Trophoblast cell (in vitro differentiated cells and primary cell): ENCODE measurements around the gene TCERG1L.

ENCODE experiments used
- DNase-seq, 2 donors: peaks; one replicate each; pipeline ENCODE4 v3.0.0-alpha.2; 2016
- H2AFZ ChIP-seq: 2 replicates; pipeline ENCODE4 v1.6.1; 2013; ENCODE audit warnings: low read length, moderate library complexity, mild to moderate bottlenecking; ENCODE audit not compliant: insufficient read depth, poor library complexity
- H2AK5ac ChIP-seq: 2 replicates; pipeline ENCODE4 v1.6.1; 2013; ENCODE audit warnings: mild to moderate bottlenecking, low read length
- H2BK120ac ChIP-seq: 2 replicates; pipeline ENCODE4 v1.6.1; 2013; ENCODE audit warnings: low read length, mild to moderate bottlenecking, moderate library complexity; ENCODE audit not compliant: insufficient read depth, poor library complexity
- H2BK12ac ChIP-seq: 2 replicates; pipeline ENCODE4 v1.6.1; 2013; ENCODE audit warnings: mild to moderate bottlenecking, low read length, moderate library complexity
- H2BK5ac ChIP-seq: 2 replicates; pipeline ENCODE4 v1.6.1; 2013; ENCODE audit warnings: low read length, low read depth, moderate library complexity, mild to moderate bottlenecking; ENCODE audit not compliant: poor library complexity
- H3K14ac ChIP-seq: 2 replicates; pipeline ENCODE4 v1.6.1; 2013; ENCODE audit warnings: mild to moderate bottlenecking, low read length
- H3K18ac ChIP-seq: 2 replicates; pipeline ENCODE4 v1.6.1; 2013; ENCODE audit warnings: mild to moderate bottlenecking, low read length
- H3K23ac ChIP-seq: 2 replicates; pipeline ENCODE4 v1.6.1; 2013; ENCODE audit warnings: low read length
- H3K27ac ChIP-seq: 2 replicates; pipeline ENCODE4 v1.5.1; 2013; ENCODE audit warnings: low read depth, mild to moderate bottlenecking, inconsistent platforms, low read length, moderate library complexity
- H3K27me3 ChIP-seq: 2 replicates; pipeline ENCODE4 v1.6.1; 2013; ENCODE audit warnings: inconsistent platforms, mild to moderate bottlenecking, low read length, moderate library complexity; ENCODE audit not compliant: insufficient read depth
- H3K36me3 ChIP-seq, 2 experiments: 1 replicate in 1 of 2; 2 replicates in 1 of 2; pipeline ENCODE4 v1.6.1; 2013; ENCODE audit warnings: low read length in 2 of 2, mild to moderate bottlenecking in 2 of 2, moderate library complexity in 1 of 2; ENCODE audit not compliant: insufficient read depth in 2 of 2, control insufficient read depth in 1 of 2
- H3K4ac ChIP-seq: 2 replicates; pipeline ENCODE4 v1.6.1; 2013; ENCODE audit warnings: low read depth, mild to moderate bottlenecking, low read length, moderate library complexity
- H3K4me1 ChIP-seq, 2 experiments: 1 replicate in 1 of 2; 2 replicates in 1 of 2; pipeline ENCODE4 v1.6.1; 2013; ENCODE audit warnings: low read length in 2 of 2, mild to moderate bottlenecking in 2 of 2, moderate library complexity in 1 of 2; ENCODE audit not compliant: insufficient read depth in 2 of 2, control insufficient read depth in 1 of 2
- H3K4me2 ChIP-seq: 2 replicates; pipeline ENCODE4 v1.6.1; 2013; ENCODE audit warnings: inconsistent platforms, mild to moderate bottlenecking, low read length, moderate library complexity
- H3K4me3 ChIP-seq: 2 replicates; pipeline ENCODE4 v1.5.1; 2013; ENCODE audit warnings: mild to moderate bottlenecking, low read depth, low read length, inconsistent platforms
- H3K79me1 ChIP-seq: one replicate; pipeline ENCODE4 v1.6.1; 2013; ENCODE audit warnings: low read length
- H3K79me2 ChIP-seq: 2 replicates; pipeline ENCODE4 v1.6.1; 2013; ENCODE audit warnings: low read length, mild to moderate bottlenecking; ENCODE audit not compliant: control insufficient read depth, insufficient read depth, poor library complexity
- H3K9ac ChIP-seq: 2 replicates; pipeline ENCODE4 v1.6.1; 2013; ENCODE audit warnings: mild to moderate bottlenecking, low read length
- H3K9me3 ChIP-seq: 2 replicates; pipeline ENCODE4 v1.6.1; 2013; ENCODE audit warnings: low read depth, mild to moderate bottlenecking, control low read depth, inconsistent platforms, low read length; ENCODE audit not compliant: insufficient read depth
- H4K12ac ChIP-seq: 2 replicates; pipeline ENCODE4 v1.6.1; 2013; ENCODE audit warnings: low read depth, mild to moderate bottlenecking, low read length, moderate library complexity
- H4K8ac ChIP-seq: 2 replicates; pipeline ENCODE4 v1.6.1; 2013; ENCODE audit warnings: low read depth, mild to moderate bottlenecking, low read length, moderate library complexity
- H4K91ac ChIP-seq: one replicate; pipeline ENCODE4 v1.6.1; 2013; ENCODE audit warnings: low read depth, mild to moderate bottlenecking, low read length, moderate library complexity
- WGBS: extraction: QIAGEN DNeasy Blood & Tissue Kit; methylation state at CpG from one replicate; pipeline ENCODE4 v1.1.7; 2013; ENCODE audit warnings: missing lambda C conversion rate; ENCODE audit not compliant: insufficient read length, insufficient coverage; ENCODE audit errors: extremely low coverage; 5-methylcytosine and 5-hydroxymethylcytosine counted together

Gene TCERG1L

GRCh38 chr10:131253931-131254858 lies 57.3 kb downstream of the TCERG1L start:
- Histone ChIP-seq H2AK5ac (no peak overlapping the region), H3K18ac (no peak overlapping the region), H3K23ac (no peak overlapping the region), H3K79me2 (no peaks in the 10 kb centered on the region), H3K27me3 (no peaks in the 10 kb centered on the region), H3K36me3 (peaks cover 0 to 4% of the 10 kb centered on the region in 2 experiments), H3K27ac (no peak overlapping the region), H2BK120ac (no peak overlapping the region), H3K14ac (no peak overlapping the region), H3K4me1 (peaks cover 15 to 17% of the 10 kb centered on the region in 2 experiments), H4K8ac (no peak overlapping the region), H3K4me2 (no peak overlapping the region), H3K9ac (no peak overlapping the region), H4K12ac (no peak overlapping the region), H2BK12ac (no peak overlapping the region), H2AFZ (no peak overlapping the region), H3K4ac (no peak overlapping the region), H3K79me1 (no peaks in the 10 kb centered on the region), H3K4me3 (no peak overlapping the region), H4K91ac (no peak overlapping the region), H2BK5ac (no peak overlapping the region), H3K9me3 (no peaks in the 10 kb centered on the region)
- no peak for DNase-seq
- WGBS, result no CpG with 5 or more reads among the region's 22 CpGs

GRCh38 chr10:131252567-131253276 lies 58.8 kb downstream of the TCERG1L start:
- no peak overlapping the region for H3K14ac ChIP-seq
- peaks cover 15 to 17% of the 10 kb centered on the region in 2 experiments for H3K4me1 ChIP-seq
- no CpG with 5 or more reads among the region's 21 CpGs for WGBS
- no peak overlapping the region for H4K91ac ChIP-seq
- no peak overlapping the region for H2AK5ac ChIP-seq
- H2BK5ac ChIP-seq, result no peak overlapping the region
- H3K23ac ChIP-seq, result no peak overlapping the region
- no peak overlapping the region for H3K18ac ChIP-seq
- no peak overlapping the region for H3K4ac ChIP-seq
- no peaks in the 10 kb centered on the region for H3K79me1 ChIP-seq
- peaks cover 3% of the 10 kb centered on the region for H3K9me3 ChIP-seq
- H3K27me3 ChIP-seq, result no peaks in the 10 kb centered on the region
- no peak overlapping the region for H2AFZ ChIP-seq
- H3K36me3 ChIP-seq, result peaks cover 0 to 4% of the 10 kb centered on the region in 2 experiments
- H4K8ac ChIP-seq, result no peak overlapping the region
- no peak overlapping the region for H4K12ac ChIP-seq
- no peak overlapping the region for H3K27ac ChIP-seq
- no peak overlapping the region for H2BK120ac ChIP-seq
- H3K9ac ChIP-seq, result no peak overlapping the region
- no peak overlapping the region for H2BK12ac ChIP-seq
- no peaks in the 10 kb centered on the region for H3K79me2 ChIP-seq
- no peak for DNase-seq
- no peak overlapping the region for H3K4me3 ChIP-seq
- H3K4me2 ChIP-seq, result no peak overlapping the region

GRCh38 chr10:131251146-131251541 lies 60.4 kb downstream of the TCERG1L start:
- peaks cover 0 to 4% of the 10 kb centered on the region in 2 experiments for H3K36me3 ChIP-seq
- H3K4me3 ChIP-seq, result no peak overlapping the region
- H3K27ac ChIP-seq, result no peak overlapping the region
- H3K9me3 ChIP-seq, result peaks cover 4% of the 10 kb centered on the region
- H2AK5ac ChIP-seq, result no peak overlapping the region
- H3K4me1 ChIP-seq, result peaks cover 15 to 17% of the 10 kb centered on the region in 2 experiments
- no peaks in the 10 kb centered on the region for H3K79me1 ChIP-seq
- no peak overlapping the region for H3K18ac ChIP-seq
- H4K8ac ChIP-seq, result no peak overlapping the region
- H2BK120ac ChIP-seq, result no peak overlapping the region
- H3K79me2 ChIP-seq, result no peaks in the 10 kb centered on the region
- H3K27me3 ChIP-seq, result no peaks in the 10 kb centered on the region
- H3K23ac ChIP-seq, result no peak overlapping the region
- H2BK12ac ChIP-seq, result no peak overlapping the region
- H3K4me2 ChIP-seq, result no peak overlapping the region
- no peak overlapping the region for H3K9ac ChIP-seq
- no peak overlapping the region for H2AFZ ChIP-seq
- no CpG with 5 or more reads among the region's 6 CpGs for WGBS
- no peak for DNase-seq
- no peak overlapping the region for H4K91ac ChIP-seq
- H3K4ac ChIP-seq, result no peak overlapping the region
- H3K14ac ChIP-seq, result no peak overlapping the region
- no peak overlapping the region for H4K12ac ChIP-seq
- no peak overlapping the region for H2BK5ac ChIP-seq

- H3K27ac ChIP-seq, result no peak overlapping the region
- H3K27me3 ChIP-seq, result no peaks in the 10 kb centered on the region
- no peak overlapping the region for H2BK5ac ChIP-seq
- H3K4me3 ChIP-seq, result no peak overlapping the region
- no peak overlapping the region for H2BK120ac ChIP-seq
- no peak overlapping the region for H3K23ac ChIP-seq
- H4K12ac ChIP-seq, result no peak overlapping the region
- DNase-seq, result no peak
- peak overlapping the region; percentile 3 for H3K4me2 ChIP-seq
- H2BK12ac ChIP-seq, result no peak overlapping the region
- H3K36me3 ChIP-seq, result peaks cover 0 to 4% of the 10 kb centered on the region in 2 experiments
- H2AK5ac ChIP-seq, result no peak overlapping the region
- H3K9me3 ChIP-seq, result peaks cover 4% of the 10 kb centered on the region
- H3K79me2 ChIP-seq, result no peaks in the 10 kb centered on the region
- H3K4ac ChIP-seq, result no peak overlapping the region
- no peak overlapping the region for H3K14ac ChIP-seq
- no peaks in the 10 kb centered on the region for H3K79me1 ChIP-seq
- no peak overlapping the region for H4K91ac ChIP-seq
- no peak overlapping the region for H4K8ac ChIP-seq
- H3K18ac ChIP-seq, result no peak overlapping the region
- no peak overlapping the region for H2AFZ ChIP-seq
- no peak overlapping the region for H3K9ac ChIP-seq
- WGBS, result no CpG with 5 or more reads among the region's 18 CpGs
- peaks cover 15 to 17% of the 10 kb centered on the region in 2 experiments for H3K4me1 ChIP-seq
Observed at GRCh38 chr10:131250454-131251145, 60.9 kb downstream of the TCERG1L start.
